Vagina (tissue), 2 donors: ENCODE measurements around the gene KIF21B.

Experiments used
- POLR2A ChIP-seq, 2 donors: fragments of 450-650 bp; IDR thresholded peaks; one replicate each; pipeline ENCODE4 v1.6.1; 2017; ENCODE audit warnings: antibody characterized with exemption in 2 of 2, mild to moderate bottlenecking in 2 of 2, moderate library complexity in 2 of 2
- POLR2AphosphoS5 ChIP-seq, 2 donors: sonication (generic); formaldehyde crosslinking; IDR thresholded peaks; one replicate each; pipeline ENCODE4 v1.9.0; 2017; ENCODE audit warnings: antibody characterized with exemption in 2 of 2, mild to moderate bottlenecking in 2 of 2, low read depth in 1 of 2; ENCODE audit not compliant: insufficient read depth in 1 of 2
- TF ChIP-seq, protein P1 (sequence below), 3 experiments: fragments of 450-650 bp in 2 of 3; fragments of 200-600 bp in 1 of 3; sonication (generic) in 1 of 3; IDR thresholded peaks; one replicate each; pipeline ENCODE4 v1.5.1; 2017 to 2019; ENCODE audit warnings: antibody characterized with exemption in 3 of 3, mild to moderate bottlenecking in 2 of 3, moderate library complexity in 2 of 3

DNA sequence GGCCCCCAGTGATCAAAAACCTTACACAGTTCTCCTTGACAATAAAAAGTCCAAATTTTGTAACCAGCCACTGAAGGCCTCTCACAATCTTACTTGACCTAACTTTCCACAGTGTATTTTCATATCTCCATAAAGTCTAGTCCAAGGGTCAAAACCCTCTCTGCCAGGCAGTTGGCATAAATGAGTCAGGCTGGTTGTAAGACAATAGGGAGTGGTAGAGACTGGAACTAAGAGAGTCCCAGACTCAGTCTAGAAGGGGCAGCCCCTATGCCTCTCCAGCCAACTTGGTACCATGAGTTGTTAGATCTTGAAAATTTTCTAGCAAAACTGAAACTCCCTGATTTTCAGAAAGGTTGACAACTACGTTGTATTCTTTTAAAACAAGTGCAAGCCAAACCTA, 21.0 kb downstream of the KIF21B start:
- TF ChIP-seq, protein P1, sequence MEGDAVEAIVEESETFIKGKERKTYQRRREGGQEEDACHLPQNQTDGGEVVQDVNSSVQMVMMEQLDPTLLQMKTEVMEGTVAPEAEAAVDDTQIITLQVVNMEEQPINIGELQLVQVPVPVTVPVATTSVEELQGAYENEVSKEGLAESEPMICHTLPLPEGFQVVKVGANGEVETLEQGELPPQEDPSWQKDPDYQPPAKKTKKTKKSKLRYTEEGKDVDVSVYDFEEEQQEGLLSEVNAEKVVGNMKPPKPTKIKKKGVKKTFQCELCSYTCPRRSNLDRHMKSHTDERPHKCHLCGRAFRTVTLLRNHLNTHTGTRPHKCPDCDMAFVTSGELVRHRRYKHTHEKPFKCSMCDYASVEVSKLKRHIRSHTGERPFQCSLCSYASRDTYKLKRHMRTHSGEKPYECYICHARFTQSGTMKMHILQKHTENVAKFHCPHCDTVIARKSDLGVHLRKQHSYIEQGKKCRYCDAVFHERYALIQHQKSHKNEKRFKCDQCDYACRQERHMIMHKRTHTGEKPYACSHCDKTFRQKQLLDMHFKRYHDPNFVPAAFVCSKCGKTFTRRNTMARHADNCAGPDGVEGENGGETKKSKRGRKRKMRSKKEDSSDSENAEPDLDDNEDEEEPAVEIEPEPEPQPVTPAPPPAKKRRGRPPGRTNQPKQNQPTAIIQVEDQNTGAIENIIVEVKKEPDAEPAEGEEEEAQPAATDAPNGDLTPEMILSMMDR (IDR thresholded peaks at IDR 0.05): no peak
- TF ChIP-seq POLR2A (IDR thresholded peaks at IDR 0.05) (no peak), POLR2AphosphoS5 (IDR thresholded peaks at IDR 0.05; ENCODE audit: insufficient read depth in 1 of 2, low read depth in 1 of 2) (no peak)
